CD14-positive monocyte (primary cell): Measurements from ENCODE around the gene FGFR2. TPM values are rescaled to one million over a fixed set of nuclear protein-coding genes. Genes with fewer than 3 reads are reported as not detected.
"Not testable (repeated sequence)": the region's sequence is repeated elsewhere in the genome, so short reads cannot be mapped to it uniquely, and the experiment has no call there.

Source experiments
- DNase-seq, 3 donors: peaks; one replicate each; pipeline ENCODE4 v3.0.0-alpha.2; 2011 to 2022
- H2AFZ ChIP-seq: 2 replicates; pipeline ENCODE4 v1.6.0; 2012; ENCODE audit warnings: mild to moderate bottlenecking, low read depth, low read length, inconsistent platforms; ENCODE audit not compliant: insufficient read depth, poor library complexity, severe bottlenecking
- H3K27ac ChIP-seq, 2 donors: 1 replicate in 1 of 2; 2 replicates in 1 of 2; pipeline ENCODE4 v1.5.1; 2012 to 2013; ENCODE audit warnings: low read length in 2 of 2, control low read depth in 1 of 2, inconsistent platforms in 1 of 2, low read depth in 1 of 2, mild to moderate bottlenecking in 1 of 2
- H3K27me3 ChIP-seq, 2 donors: one replicate each; pipeline versions ENCODE4 v1.6.0 to v1.6.1; 2011 to 2013; ENCODE audit warnings: low read length in 2 of 2; ENCODE audit not compliant: control insufficient read depth in 2 of 2, insufficient read depth in 2 of 2
- H3K36me3 ChIP-seq, 2 donors: replicated peaks in 1 of 2; 1 replicate in 1 of 2; 2 replicates in 1 of 2; pipeline versions ENCODE4 v1.5.1 to v1.6.1; 2012 to 2013; ENCODE audit warnings: low read length in 2 of 2, control low read depth in 1 of 2, inconsistent platforms in 1 of 2, mild to moderate bottlenecking in 1 of 2; ENCODE audit not compliant: insufficient read depth in 2 of 2, control insufficient read depth in 1 of 2
- H3K4me1 ChIP-seq, 2 donors: 1 replicate in 1 of 2; 2 replicates in 1 of 2; pipeline versions ENCODE4 v1.5.1 to v1.6.1; 2012 to 2013; ENCODE audit warnings: low read length in 2 of 2, control low read depth in 1 of 2, inconsistent platforms in 1 of 2, mild to moderate bottlenecking in 1 of 2, moderate library complexity in 1 of 2; ENCODE audit not compliant: insufficient read depth in 2 of 2, control insufficient read depth in 1 of 2
- H3K4me2 ChIP-seq: replicated peaks from 2 replicates; pipeline ENCODE3; 2012; ENCODE audit warnings: low read length, moderate library complexity, mild to moderate bottlenecking; ENCODE audit not compliant: poor library complexity, severe bottlenecking; ENCODE audit errors: extremely low read depth
- H3K4me3 ChIP-seq, 3 experiments: fragments of 200-600 bp in 1 of 3; sonication (generic) in 1 of 3; replicated peaks in 1 of 3; 1 replicate in 2 of 3; 2 replicates in 1 of 3; pipeline ENCODE4 v1.5.1; 2011 to 2013; ENCODE audit warnings: low read length in 3 of 3, mild to moderate bottlenecking in 3 of 3, control low read depth in 2 of 3, low read depth in 2 of 3, inconsistent platforms in 1 of 3, moderate library complexity in 1 of 3
- H3K79me2 ChIP-seq: 2 replicates; pipeline ENCODE4 v1.6.0; 2012; ENCODE audit warnings: mild to moderate bottlenecking, control low read depth, inconsistent platforms, low read length, moderate library complexity; ENCODE audit not compliant: insufficient read depth
- H3K9ac ChIP-seq: 2 replicates; pipeline ENCODE4 v1.6.0; 2017; ENCODE audit warnings: low read length, mild to moderate bottlenecking; ENCODE audit not compliant: insufficient read depth, poor library complexity, severe bottlenecking
- H3K9me3 ChIP-seq, 2 donors: replicated peaks in 1 of 2; 1 replicate in 1 of 2; 2 replicates in 1 of 2; pipeline versions ENCODE4 v1.5.1 to v1.6.1; 2012 to 2013; ENCODE audit warnings: low read length in 2 of 2, control low read depth in 1 of 2; ENCODE audit not compliant: control insufficient read depth in 1 of 2, insufficient read depth in 1 of 2
- H4K20me1 ChIP-seq: 2 replicates; pipeline ENCODE4 v1.6.0; 2012; ENCODE audit warnings: mild to moderate bottlenecking, low read length, control low read depth, moderate library complexity; ENCODE audit not compliant: insufficient read depth
- H3K27ac Mint-ChIP-seq, 7 donors: one replicate each; pipeline ENCODE4 v1.8.0; 2020; ENCODE audit warnings: mild to moderate bottlenecking in 7 of 7, mixed read lengths in 7 of 7, moderate library complexity in 6 of 7, inconsistent platforms in 2 of 7
- H3K27me3 Mint-ChIP-seq, 3 donors: one replicate each; pipeline ENCODE4 v1.8.0; 2021 to 2022; ENCODE audit warnings: low read depth in 3 of 3, mild to moderate bottlenecking in 3 of 3, mixed read lengths in 3 of 3, moderate library complexity in 3 of 3, inconsistent platforms in 1 of 3
- H3K36me3 Mint-ChIP-seq, 2 donors: one replicate each; pipeline ENCODE4 v1.8.0; 2020; ENCODE audit warnings: mixed read lengths in 2 of 2, inconsistent platforms in 1 of 2, mild to moderate bottlenecking in 1 of 2
- H3K4me1 Mint-ChIP-seq: one replicate; pipeline ENCODE4 v1.8.0; 2020; ENCODE audit warnings: mild to moderate bottlenecking, mixed read lengths
- H3K4me3 Mint-ChIP-seq, 2 donors: one replicate each; pipeline ENCODE4 v1.8.0; 2020; ENCODE audit warnings: mild to moderate bottlenecking in 2 of 2, mixed read lengths in 2 of 2, moderate library complexity in 1 of 2
- H3K9me3 Mint-ChIP-seq, 7 donors: one replicate each; pipeline ENCODE4 v1.8.0; 2020 to 2022; ENCODE audit warnings: mixed read lengths in 7 of 7, mild to moderate bottlenecking in 6 of 7, moderate library complexity in 6 of 7, inconsistent platforms in 2 of 7
- WGBS: methylation state at CpG from one replicate; pipeline ENCODE4 v1.1.5; 2013; ENCODE audit warnings: missing lambda C conversion rate; ENCODE audit not compliant: insufficient coverage; 5-methylcytosine and 5-hydroxymethylcytosine counted together
- intact Hi-C, 2 donors: fragments of 100-400 bp; cut with micrococcal nuclease; formaldehyde crosslinking; loops; one replicate each; pipeline versions ENCODE4 v1.15.0 to v1.15.1; 2023
- polyA plus RNA-seq, 3 donors: library from polyadenylated mRNA; depleted of rRNA in 1 of 3; unstranded in 2 of 3; stranded (reverse) in 1 of 3; fragments of 300-500 nt in 2 of 3; fragments of >200 nt in 1 of 3; fragmentation: Illumina TruSeq in 2 of 3; gene quantifications; 1 replicate in 2 of 3; 2 replicates in 1 of 3; pipeline ENCODE4 v1.2.3, GENCODE V29; 2012 to 2021
- TF ChIP-seq, protein P1 (sequence below): fragments of 200-600 bp; IDR thresholded peaks from one replicate; pipeline ENCODE4 v1.8.0; 2022; ENCODE audit warnings: antibody characterized with exemption, mild to moderate bottlenecking

FGFR2 gene
- polyA plus RNA-seq, 3 donors: not detected

DNA sequence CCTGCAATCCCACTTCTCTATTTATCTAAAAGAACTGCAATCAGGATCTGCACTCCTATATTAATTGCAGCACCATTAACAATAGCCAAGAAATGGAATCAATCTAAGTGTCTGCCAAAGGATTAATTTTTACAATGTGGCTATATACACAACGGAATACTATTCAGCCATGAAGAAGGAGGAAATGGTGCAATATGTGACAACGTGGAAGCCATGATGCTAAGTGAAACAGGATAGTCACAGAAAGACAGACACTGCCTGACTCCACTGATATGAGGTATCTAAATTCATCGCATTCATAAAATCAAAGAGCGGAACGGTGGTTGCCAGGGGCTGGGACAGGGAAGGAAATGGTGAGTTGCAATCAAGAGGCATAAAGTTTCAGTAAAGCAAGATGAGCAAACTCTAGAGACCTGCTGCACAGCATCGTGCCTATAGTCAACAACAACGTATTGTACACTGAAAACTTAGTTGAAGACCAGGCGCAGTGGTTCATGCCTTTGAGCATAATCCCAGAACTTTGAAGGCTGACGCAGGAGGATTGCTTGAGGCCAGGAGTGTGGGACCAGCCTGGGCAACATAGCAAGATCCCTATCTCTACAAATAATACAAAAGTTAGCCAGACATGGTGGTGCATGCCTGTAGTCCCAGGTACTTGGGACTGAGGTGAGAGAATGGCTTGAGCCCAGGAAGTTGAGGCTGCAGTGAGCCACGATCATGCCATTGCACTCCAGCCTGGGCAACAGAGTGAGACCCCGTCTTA lies 76.3 kb downstream of the FGFR2 start:
- Mint-ChIP-seq H3K4me3 (no peak overlapping the region), H3K27me3 (peaks cover 0 to 4% (median 3%) of the 10 kb centered on the region in 3 donors), H3K36me3 (no peaks in the 10 kb centered on the region), H3K27ac (no peak overlapping the region), H3K9me3 (peaks cover 0 to 4% (median 0%) of the 10 kb centered on the region in 7 donors), H3K4me1 (peaks cover 6% of the 10 kb centered on the region)
- TF ChIP-seq, protein P1, sequence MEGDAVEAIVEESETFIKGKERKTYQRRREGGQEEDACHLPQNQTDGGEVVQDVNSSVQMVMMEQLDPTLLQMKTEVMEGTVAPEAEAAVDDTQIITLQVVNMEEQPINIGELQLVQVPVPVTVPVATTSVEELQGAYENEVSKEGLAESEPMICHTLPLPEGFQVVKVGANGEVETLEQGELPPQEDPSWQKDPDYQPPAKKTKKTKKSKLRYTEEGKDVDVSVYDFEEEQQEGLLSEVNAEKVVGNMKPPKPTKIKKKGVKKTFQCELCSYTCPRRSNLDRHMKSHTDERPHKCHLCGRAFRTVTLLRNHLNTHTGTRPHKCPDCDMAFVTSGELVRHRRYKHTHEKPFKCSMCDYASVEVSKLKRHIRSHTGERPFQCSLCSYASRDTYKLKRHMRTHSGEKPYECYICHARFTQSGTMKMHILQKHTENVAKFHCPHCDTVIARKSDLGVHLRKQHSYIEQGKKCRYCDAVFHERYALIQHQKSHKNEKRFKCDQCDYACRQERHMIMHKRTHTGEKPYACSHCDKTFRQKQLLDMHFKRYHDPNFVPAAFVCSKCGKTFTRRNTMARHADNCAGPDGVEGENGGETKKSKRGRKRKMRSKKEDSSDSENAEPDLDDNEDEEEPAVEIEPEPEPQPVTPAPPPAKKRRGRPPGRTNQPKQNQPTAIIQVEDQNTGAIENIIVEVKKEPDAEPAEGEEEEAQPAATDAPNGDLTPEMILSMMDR: no peak
- Histone ChIP-seq H3K4me1 (peaks cover 0 to 4% of the 10 kb centered on the region in 2 donors), H3K79me2 (no peaks in the 10 kb centered on the region), H3K27ac (no peak overlapping the region), H3K4me2 (no peak overlapping the region), H3K9me3 (no peaks in the 10 kb centered on the region), H3K36me3 (no peaks in the 10 kb centered on the region), H3K9ac (no peak overlapping the region), H2AFZ (no peak overlapping the region), H3K4me3 (no peak overlapping the region), H3K27me3 (no peaks in the 10 kb centered on the region), H4K20me1 (no peaks in the 10 kb centered on the region)
- 85% methylated on average over 8 of the region's 11 CpGs for WGBS
- intact Hi-C loops: no loop called here
- no peak for DNase-seq

- WGBS: 92% methylated on average over 4 of the region's 6 CpGs
- H3K79me2 ChIP-seq, H4K20me1 ChIP-seq, intact Hi-C loops, H3K4me1 Mint-ChIP-seq, H3K27ac Mint-ChIP-seq, H3K4me3 Mint-ChIP-seq, H3K9me3 Mint-ChIP-seq, H2AFZ ChIP-seq, H3K27ac ChIP-seq, H3K4me3 ChIP-seq, H3K9ac ChIP-seq, H3K27me3 Mint-ChIP-seq, H3K36me3 ChIP-seq, H3K4me2 ChIP-seq, DNase-seq, H3K4me1 ChIP-seq, H3K36me3 Mint-ChIP-seq, H3K9me3 ChIP-seq, H3K27me3 ChIP-seq: not testable (repeated sequence)
These were observed 77.7 kb downstream of the FGFR2 start for GRCh38 chr10:121520526-121520925.
